NCI-H2227 (cell line): ENCODE measurements around the gene GNAQ.

Source experiments
- DNase-seq: peaks from one replicate; lab custom pipeline; 2025; ENCODE audit not compliant: unreplicated experiment; lab: John Stamatoyannopoulos, UW

The GNAQ gene

GRCh38 chr9:77946969-77947620 is 84.5 kb downstream of the GNAQ start:
- DNase-seq: no peak

- DNase-seq: no peak
These were observed 85.3 kb downstream of the GNAQ start for GRCh38 chr9:77946296-77946695.

DNA sequence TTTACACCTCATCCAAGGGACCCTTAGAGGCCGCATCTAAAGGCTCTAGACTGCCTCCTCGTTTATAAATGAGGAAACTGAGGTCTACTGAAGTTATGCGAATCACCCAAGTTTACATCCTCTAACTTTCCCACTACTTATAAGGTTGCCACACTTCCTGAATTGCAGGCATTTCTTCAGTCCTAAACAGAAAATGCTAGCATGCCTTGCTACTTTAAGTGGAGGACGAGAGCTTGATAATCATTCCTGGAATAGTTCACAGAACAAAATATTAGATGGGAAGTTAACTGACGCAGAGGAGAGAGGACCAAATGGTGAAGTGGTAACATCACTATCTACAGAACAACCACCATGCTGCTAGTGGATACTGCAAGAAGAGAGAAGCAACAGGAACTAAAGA is 85.8 kb downstream of the GNAQ start:
- no peak for DNase-seq

GRCh38 chr9:77944556-77945243 is 86.9 kb downstream of the GNAQ start:
- DNase-seq: no peak

DNA sequence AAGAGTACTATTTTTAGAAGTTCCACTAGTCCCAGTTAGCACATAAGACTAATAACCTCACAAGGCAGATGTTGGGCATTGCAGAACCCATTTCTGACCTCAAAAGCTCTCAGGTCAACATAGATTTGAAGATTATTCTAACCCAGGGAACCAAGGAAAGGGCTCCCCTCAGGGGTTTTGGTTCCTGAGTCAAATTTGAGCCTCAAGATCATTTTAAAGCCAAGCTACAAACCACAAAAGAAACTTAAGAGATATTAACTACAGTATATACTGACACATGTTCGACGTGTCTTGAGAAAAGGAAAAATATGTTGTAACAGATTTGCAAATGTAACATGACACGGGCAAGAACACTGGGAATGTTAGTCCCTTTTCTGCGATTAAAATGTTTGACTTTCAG is 88.6 kb downstream of the GNAQ start:
- no peak for DNase-seq

GRCh38 chr9:77939149-77939668 is 92.4 kb downstream of the GNAQ start:
- no peak for DNase-seq

DNA sequence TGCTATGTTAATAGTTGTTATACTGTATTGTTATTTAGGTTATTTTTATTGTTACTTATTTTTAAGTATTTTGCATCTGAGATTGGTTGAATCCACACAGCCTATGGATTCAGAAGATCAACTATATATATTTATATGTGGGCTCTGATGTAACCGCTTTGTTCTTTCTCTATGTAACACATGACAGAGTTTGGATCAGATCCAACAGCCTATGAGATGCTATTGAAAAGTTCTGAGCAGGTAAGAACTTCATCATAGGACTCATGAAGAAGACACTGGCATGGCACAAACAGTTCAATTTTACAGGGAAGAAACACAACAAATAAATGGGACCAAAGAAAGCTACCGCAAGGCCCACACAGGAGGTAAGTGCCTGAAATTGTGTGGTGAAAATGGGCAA is 93.4 kb downstream of the GNAQ start:
- no peak for DNase-seq

GRCh38 chr9:77935974-77936373 is 95.6 kb downstream of the GNAQ start:
- DNase-seq: no peak

DNA sequence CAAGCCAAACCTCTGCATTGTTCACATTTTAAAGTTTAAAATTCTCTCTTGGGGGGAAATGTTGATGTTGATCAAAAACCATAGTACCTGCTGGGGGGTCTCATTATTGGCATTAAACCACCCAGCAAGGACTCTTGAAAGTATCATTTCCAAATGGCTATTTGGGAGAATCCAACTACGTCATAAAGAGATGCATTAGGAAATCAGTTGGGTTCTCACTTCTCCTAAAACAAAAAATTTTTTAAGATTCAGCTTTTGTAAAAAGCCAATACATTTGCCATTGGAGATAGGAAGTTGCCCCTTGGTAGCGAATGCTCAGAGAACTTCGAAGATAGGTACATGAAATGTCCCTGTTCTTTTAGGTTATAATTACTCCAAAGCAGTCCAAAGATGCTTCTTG is 96.4 kb downstream of the GNAQ start:
- no peak for DNase-seq

- no peak for DNase-seq
These were observed 97.6 kb downstream of the GNAQ start for GRCh38 chr9:77933976-77934375.

GRCh38 chr9:77933019-77933418 is 98.6 kb downstream of the GNAQ start:
- DNase-seq: no peak

GRCh38 chr9:77929942-77930341 is 101.7 kb downstream of the GNAQ start:
- no peak for DNase-seq

GRCh38 chr9:77927265-77927664 is 104.3 kb downstream of the GNAQ start:
- no peak for DNase-seq

DNA sequence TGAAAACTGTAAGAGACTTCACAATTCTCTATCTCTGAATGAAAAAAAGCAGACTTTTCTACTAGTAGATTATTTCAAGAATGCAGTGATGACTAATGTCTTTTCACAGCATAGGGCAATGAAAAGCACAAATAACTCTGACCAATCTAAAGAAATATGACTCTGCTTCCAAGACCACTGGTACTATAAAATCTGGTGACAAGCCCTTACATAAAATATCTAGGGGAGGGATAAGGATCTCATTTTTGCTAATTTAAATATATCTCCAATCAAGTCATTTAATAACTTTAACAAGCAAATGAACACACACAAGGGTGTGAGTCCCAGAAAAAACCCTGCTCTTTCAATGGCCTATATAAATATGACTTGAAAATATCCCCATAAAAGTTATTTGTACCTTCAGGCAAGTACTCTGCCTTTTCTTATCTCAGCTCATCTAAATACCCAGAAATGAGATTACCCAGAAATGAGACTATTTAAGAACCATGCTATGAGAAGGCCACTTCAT is 105.2 kb downstream of the GNAQ start:
- DNase-seq: no peak

GRCh38 chr9:77922591-77922990 is 109.0 kb downstream of the GNAQ start:
- no peak for DNase-seq

DNA sequence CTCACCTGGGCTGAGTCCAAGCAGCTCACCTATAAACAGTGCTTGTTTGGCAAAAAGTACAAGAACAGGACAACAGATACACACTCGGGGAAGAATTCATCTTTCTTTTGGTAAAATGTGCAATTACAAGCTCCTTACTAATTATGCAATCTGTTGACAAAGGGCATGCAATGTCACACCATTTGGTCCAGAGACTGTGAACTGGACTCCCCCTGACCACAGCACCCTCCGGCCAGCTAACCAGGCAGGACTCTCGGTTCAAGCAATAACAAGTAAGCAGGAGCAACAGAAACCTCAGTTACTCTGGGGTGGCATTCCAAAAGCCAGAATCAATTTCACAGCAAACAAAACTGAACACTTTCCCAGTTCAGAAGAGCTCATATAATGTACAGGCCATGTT is 113.8 kb downstream of the GNAQ start:
- no peak for DNase-seq

DNA sequence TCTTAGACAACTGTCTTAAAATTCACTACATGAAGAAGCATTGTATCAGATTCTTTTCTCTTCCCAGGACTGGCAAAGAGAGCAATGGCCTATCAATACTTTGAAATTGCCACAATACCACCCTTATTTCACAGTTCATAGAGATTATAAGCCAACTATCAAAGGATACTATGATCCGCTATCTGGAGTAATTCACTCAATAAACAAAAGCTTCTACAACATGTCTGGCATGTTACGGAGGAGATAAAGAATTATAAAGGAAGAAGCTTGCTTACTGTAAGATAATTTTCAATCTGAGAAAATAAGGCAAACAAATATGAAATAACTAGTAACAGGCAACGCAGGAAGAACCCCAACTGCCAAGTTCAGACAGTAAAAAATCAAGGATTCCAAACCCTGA is 114.8 kb downstream of the GNAQ start:
- no peak for DNase-seq

- no peak for DNase-seq
These were observed 115.2 kb downstream of the GNAQ start for GRCh38 chr9:77916410-77916819.

GRCh38 chr9:77915744-77916143 is 115.9 kb downstream of the GNAQ start:
- no peak for DNase-seq

DNA sequence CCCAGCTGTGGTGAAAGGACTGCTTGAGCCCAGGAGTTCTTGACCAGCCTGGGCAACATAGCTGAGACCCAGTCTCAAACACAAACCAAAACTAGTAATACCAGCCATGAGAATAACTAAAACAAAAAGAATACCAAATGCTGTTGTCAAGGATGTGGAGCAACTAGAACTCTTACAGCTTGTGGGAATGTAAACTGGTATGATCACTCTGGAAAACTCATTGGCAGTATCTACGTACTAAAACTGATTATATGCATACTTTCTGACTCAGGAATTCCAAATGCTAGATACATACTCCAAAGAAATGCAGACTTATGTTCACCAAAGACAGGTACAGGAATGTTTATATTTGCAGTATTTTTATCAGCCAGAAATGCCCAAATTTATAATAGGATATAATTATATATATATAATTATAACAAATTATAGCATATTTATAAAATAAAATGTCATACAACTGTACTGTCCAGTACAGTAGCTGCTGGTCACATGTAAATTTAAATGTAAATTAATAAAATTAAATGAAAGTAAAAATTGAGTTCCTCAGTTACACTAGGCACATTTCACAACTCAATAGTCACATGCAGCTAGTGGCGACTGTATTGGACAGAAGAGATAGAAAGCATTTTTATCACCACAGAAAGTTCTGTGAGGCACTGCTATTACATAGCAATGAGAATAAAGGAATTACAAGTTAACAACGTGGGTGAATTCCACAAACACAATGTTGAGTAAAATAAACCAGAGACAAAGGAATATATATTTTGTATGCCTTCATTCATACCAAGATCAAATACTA is 118.5 kb downstream of the GNAQ start:
- no peak for DNase-seq

GRCh38 chr9:77911928-77912327 is 119.7 kb downstream of the GNAQ start:
- DNase-seq: no peak

- no peak for DNase-seq
These were observed 121.4 kb downstream of the GNAQ start for GRCh38 chr9:77910194-77910621.
